ENCODE measurements around the gene MAP3K14.

Gene MAP3K14

DNA sequence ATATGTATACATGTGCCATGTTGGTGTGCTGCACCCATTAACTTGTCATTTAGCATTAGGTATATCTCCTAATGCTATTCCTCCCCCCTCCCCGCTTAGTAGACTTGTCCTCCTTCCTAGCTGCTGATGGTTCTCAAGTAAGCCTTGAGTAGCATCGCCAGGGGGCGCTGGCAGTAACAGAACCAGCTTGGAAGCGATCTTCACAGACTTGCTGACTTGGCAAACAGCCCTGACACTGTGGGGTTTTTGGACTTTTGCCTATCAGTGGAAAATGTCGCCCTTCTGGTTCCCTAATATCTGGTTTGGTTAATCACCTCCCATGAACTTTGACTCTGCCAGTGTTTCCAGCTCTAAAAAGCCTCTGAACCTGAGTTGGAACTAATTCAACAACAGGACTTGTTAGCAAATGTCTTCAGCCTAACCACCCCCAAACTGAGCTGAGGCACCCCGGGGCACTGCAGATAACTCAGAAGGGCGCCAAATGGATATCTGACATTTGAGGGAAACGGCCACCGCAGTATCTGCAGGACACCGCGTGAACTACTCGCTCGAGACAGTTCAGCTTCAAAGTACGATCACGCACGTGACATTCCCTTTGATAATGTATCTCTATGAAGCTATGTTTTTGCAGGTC, 39.5 kb downstream of the MAP3K14 start:
- DNase-seq = peak; percentile 44 to 65

DNA sequence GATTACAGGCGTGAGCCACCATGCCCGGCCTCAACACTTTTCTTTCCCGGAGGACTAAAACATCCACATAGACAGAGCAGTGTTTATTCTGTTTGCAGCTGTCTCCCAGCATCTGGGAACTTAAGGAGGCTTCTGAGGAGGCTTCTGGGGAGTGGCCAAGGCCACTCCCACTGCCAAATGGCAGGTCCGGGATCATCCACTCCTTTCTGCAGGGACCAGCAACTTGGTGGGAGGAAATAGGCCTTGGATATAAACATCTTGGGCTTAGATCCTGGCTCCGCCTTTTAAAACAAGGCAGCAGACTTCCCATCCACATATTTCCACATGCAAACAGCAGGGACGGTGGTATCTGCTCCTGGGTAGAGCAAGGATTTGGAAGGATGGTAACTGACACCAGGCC, 40.8 kb downstream of the MAP3K14 start:
- no peak for DNase-seq

DNA sequence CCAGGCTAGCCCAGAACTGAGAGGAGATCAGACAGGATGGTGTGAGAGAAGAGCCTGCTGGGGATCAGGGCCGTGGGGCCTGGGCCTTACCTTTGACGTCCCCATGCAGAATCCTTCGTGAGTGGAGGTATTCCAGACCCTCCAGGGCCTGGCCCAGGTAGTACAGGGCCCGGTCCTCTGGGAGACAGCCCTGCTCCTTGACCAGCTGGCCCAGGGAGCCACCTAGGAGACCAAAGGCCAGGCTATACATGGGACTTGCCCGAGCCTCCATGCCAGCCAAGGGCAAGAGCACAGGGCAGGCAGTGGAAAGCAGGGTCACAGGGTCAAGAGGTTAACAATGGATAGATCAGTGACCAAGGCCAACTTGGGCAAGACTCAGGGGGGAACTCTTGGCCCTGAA, 42.8 kb downstream of the MAP3K14 start:
- DNase-seq = no peak

DNA sequence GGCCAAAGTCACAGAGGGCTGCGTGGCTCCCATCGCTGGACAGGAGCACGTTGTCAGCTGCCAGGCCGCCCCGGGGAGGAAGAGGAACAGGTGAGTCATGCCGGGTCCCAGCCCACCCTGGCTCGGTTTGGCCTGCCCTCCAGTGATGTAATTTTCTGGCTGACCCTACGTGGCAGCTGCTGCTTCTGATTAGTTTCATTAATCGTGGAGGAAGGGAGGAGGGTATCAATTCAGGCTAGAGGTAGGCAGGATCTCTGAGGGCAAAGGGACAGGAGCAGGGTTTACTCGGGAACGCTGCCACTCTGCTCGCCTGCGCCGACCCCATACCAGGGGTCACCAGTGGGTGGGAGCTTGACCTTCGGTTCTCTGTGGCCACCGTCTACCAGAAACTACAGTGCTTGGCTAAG, 43.3 kb downstream of the MAP3K14 start:
- no peak for DNase-seq

DNA sequence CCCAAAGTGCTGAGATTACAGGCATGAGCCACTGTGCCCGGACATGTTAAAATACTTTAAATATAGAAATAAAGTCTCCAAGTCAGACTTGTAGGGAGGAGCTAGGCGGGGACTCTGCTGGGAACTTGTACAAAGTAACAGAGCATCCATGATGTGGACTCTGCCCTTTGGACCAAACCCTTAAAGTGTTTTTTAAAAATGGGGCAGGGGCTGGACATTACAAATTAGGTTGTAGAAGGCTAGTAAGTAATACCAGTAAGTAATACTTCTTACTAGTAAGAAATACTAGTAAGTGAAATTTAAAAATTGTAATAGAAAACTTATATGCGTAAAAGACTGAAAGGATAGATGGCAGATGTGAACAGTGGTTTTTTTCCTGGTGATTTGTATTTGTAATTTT, 45.2 kb downstream of the MAP3K14 start:
- no peak for DNase-seq

DNA sequence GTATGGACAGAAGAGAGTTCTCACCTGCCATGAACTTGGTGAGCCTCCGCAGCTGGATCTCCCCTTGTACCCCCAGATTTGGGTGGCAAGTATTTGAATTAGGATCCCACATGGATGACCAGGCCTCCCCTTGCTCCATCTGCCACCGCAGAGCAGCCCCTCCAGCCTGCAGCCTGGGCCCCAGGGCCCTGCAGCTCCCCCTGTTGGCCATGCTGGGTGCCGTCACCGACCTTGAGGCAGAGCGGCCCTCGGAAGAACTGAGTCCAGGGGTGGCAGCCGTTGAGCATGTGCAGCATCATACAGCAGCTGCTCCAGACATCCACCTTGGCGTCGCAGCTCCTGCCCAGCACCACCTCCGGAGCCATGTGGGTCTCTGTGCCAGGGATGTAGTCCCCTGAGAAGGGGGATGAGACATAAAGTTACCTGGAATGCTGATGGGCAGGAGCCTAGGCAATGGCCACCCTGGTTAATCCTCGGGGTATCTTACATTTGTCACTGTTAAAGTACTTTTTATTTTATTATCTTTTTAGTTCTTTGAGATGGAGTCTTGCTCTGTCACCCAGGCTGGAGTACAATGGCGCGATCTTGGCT, 45.9 kb downstream of the MAP3K14 start:
- DNase-seq = peak in 1 of 2 experiments; percentile 31

DNA sequence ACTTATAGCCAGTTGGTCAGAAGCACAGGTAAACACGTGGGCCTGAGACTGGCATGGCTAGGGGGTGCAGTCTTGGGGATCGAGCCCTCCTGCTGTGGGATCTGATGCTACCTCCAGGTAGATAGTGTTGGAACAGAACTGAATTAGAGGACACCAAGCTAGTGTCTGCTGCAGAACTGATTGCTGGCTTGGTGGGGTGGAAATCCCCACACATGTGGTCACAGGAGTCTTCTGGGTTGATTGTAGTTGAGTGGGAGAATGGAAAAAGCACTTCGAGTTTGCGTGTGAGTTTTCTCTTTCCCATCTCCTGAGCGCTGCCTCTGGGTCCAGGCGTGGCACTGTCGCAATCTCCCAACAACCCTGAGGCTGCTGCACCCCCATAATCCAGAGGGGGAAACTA, 46.9 kb downstream of the MAP3K14 start:
- DNase-seq = no peak

DNA sequence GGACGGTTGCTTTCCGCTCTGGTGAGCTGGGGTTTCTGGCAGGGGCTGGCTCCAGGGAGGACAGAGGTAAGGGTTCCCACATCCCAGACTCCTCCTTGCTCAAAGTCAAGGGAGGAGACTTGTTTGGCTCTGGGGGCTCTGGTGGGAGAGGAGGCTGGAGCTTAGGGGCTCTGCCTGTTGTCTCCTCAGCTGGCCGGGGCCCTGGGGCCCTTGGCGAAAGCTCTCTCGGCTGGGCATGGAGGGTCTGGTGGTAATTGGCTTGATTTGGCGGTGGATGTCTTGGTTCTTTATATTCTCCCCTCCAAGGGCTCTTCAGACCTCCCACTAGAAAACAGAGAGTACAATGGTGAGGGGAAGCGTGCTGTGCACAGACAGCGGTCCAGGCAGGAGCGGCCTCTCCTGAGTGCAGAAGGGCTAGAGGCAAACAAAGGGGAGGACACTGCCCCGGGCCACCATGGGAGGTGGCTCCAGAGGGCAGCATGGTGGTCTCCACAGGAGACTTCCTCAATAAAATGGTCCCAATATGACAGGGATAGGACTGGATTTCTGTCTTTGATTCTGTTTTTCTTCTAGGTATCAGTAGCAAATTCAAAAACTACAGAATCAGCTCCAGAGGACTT, 49.3 kb downstream of the MAP3K14 start:
- no peak for DNase-seq

DNA sequence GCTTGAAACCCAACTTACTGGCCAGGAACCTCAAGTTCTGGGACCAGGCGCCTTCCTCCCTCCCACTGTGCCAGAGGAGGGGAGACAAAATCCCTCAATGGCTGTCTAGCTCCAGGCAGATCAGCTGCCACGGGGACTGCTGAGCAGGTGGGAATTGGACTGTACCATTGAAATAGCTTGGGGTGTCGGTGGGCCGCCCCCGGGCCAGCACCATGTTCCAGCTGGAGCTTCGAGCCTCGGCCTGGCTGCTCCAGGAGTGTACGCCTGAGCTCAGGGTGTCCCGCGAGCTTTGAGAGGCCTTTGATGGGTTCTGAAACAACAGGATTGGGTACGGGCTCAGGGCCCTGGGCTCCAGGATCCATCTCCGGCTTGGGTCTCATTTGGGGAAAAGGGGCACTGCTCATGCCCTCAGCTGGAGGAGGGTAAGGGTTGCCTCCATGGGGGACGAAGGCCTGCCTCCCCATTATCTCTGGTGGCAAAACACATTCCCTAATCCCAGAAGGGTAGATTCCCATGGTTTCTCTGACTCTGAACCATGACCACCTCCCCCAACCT, 50.4 kb downstream of the MAP3K14 start:
- no peak for DNase-seq

DNA sequence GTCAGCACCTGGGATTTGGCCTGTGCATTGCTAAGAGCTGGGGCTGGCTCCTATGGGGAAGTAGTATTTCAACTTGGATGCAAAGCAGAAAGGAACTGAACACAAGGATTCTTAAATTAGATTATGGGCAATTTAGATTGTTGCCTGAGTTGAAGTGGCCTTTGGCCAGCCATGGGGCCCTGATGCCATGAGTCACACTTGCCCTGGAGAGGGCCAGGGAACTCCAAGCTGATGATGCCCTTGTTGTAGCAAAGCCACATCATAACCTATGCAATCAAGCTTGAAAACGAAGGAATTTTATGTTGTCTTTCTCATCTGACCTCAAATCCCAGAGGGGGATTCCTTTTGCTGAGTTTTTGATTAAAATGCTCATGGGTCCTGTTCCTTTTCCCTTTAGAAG, 51.0 kb downstream of the MAP3K14 start:
- DNase-seq = no peak

DNA sequence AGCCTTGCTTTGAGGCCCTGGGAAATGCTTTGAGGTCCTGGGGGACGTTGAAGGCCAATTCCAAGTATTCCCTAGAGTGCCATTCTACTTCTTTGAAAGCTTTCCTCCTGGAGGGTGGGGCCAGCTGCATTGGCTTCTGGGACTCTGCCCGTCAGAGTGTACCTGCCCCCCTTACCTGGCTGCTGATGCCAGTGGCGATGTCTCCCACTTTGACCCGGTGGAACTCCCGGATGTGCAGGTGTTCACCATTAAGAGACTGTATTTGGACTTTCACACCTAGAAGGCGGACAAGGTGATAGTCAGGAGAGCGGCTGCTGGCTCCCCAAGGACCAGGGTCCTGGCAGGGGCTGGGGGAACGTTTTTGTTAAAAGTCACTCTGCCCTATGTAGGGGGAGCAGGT, 51.8 kb downstream of the MAP3K14 start:
- no peak for DNase-seq

DNA sequence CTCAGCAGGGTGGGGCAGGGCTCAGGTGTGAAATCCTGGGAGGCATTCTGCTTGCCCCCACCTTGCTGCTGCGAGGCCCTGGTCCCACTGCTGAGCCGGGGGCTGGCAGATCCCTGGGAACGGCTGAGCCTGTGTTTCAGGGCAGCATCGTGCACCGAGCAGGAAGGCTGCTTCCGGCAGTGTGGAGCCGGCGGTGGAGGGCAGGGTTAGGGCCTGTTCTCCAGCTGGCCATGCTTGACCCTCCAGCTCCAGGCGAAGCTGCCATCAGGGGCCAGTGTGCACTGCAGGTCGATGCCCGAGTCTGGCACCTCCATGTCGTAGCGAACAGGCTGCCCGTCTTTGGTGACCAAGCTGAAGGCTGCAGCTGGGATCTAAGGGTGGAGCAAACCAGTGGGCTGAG, 52.4 kb downstream of the MAP3K14 start:
- DNase-seq = no peak

DNA sequence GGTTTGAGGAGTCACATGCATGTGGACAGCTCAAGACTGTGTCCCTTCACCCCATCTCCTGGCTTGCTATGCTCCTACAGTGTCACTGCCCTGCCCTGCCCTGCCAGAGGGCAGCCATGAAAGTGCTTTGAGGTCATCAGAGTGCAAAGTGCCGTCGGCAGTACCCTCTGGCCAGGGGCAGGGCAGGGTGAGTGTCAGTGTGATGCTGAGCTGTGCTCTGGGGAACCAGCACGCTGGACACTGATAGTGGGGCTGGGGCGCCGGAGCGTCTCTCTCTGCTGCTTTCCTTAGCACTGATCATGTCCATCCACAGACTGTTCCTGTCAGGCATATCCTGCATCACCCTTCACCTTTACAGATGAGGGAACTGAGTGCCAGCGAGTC, 53.4 kb downstream of the MAP3K14 start:
- DNase-seq = no peak

DNA sequence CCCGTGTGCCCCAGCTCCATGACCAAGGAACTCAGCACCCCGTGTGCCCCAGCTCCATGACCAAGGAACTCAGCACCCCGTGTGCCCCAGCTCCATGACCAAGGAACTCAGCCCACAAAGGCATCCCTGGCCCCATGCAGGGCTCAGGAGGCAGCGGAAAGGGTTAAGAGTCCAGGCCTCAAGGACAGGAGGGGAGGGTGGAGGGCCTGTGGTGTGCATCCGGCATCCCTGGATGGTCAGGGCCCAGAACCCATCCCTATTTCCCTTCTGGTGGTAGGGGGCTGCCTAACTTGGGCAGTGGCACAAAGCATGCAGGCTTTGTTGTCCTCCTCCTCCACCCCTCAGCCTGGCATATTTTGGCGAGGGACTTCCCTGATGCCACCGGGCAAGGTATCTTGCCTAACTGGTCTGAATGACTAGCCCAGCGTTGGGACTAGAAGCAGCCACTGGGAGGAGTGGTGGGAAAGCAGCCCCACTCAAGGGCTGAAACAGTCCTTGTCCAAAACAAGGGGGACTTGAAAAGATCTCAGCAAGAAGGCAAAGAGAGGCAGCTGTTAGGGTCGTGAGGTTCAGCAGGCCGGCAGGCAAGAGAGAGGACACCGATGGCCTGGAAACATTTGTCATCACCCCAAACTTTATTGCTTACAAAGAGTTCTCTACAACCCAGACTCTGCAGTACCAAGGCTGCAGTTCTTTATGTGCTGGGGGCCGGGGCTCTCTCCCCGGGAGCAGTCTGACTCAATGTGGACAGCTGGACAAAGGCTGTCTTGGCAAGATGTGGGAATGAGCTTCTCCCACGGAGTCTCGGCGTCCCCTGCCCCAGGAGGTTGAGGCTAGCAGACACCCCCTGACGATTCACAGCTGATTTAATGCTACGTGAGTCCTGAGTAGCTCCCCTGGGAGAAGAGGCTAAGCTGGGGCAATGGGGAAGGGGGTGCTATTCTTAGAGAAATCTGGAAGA, 54.0 kb downstream of the MAP3K14 start:
- no peak for DNase-seq

DNA sequence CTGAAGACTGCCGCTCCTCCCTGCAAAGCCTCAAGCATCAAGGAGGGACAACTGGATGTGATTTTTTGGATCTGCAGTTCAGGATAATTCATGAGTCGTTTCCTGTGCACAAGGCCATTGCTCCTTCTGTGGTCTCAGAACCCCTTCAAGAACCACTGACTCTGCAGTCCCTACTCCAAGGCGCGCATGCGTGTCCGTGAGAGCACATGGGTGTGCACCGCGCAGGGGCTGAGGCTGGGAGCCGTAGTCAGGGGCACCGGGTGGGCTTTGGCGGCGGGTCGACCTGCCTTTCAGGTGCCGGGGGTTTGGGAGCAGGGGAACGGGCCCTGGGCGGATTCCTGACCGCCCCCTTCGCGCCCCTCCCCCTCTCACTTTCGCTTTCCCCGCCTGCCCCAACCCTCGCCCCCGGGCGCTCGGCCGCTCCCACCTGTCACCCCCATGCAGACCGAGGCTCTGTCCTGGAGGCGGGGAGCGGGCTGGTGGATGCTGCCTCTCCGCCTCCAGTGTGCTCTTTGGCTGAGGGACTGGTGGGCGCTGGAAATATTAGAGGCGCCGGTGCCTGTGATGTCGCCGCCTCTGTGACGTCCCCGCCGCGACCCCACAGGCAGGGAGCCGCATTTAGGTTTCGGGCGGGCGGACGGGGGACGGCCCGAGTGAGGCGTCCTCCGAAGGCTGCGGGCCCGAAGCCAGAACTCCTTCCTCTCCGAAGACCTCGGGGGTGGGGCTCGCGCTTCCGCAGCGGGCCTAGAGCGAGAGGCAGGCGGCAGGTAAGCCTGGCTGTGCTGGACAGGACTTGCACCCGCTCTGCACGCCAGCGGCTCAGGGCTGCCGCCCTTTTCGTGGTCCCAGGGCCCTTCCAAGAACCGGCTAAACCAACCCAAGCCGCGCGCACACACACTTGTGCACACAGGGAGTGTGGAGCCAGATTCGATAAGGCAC, 55.0 kb downstream of the MAP3K14 start, which contains the start of gene SPATA32:
Gene SPATA32 (minus strand): TSS at position 518 of the 939 bp plus-strand sequence. CDS start 78 bp downstream, at position 440.
- DNase-seq = peak; percentile 16 to 42

DNA sequence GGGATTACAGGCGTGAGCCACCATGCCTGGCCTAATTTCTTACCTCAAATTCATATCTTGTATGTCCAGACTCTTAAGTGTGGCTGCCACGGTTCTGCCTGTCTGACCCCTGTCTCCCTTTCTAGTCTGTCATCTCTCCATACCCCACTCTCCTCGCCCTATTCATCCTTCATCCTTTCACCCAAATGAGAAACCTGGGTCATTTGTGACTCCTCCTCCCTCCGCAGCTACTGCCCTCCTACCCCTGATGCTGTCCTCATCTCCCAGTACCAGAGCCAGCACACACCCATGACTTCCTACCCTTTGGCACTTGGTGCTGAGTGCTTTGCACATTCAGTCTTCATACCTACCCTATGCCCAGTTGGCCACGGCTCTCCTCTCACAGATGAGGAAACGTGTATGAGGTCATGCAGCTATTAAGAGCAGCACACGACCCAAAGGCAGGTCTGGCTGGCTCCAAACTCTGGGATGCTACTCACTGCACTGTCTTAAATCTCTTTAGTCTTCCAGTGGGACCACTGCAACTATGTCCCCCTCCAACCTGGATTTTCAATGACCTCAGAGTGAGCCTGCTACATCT, 56.5 kb downstream of the MAP3K14 start:
- no peak for DNase-seq

DNA sequence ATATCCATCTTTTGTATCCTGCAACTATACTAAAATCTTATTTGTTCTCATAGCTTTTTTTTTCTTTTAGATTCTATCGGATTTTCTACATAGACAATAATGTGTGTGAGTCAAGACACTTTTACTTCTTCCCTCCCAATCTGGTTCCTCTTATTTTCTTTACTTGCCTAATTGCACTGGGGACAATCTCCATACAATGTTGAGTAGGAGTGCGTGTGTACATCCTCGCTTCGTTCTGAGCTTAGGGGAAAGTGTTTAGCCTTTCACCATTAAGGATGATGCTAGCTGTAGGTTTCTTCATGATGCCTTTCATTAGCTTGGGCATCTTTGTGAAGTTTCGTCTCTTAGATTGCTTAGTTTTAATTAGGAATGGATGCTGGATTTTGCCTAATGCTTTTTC, 57.8 kb downstream of the MAP3K14 start:
- no peak for DNase-seq

DNA sequence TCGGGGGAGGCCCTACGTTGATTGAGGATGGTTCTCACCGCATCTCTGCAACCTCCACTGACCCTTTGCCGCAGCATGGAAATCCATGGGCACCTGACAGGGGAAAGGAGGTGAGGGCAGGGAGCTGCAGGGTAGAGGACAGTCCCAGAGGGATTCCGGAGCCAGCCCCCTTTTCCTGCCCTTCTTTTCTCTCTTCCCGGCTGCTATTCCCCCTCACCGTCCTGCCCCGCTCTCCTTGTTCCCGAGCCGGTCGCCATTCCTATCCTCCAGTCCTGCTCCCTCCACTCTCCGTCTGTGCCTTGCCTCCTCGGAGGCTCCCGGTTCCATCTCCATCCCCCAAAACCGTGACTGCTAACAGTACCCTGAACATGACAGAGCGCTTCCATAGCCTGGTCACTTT, 59.7 kb downstream of the MAP3K14 start:
- no peak for DNase-seq

DNA sequence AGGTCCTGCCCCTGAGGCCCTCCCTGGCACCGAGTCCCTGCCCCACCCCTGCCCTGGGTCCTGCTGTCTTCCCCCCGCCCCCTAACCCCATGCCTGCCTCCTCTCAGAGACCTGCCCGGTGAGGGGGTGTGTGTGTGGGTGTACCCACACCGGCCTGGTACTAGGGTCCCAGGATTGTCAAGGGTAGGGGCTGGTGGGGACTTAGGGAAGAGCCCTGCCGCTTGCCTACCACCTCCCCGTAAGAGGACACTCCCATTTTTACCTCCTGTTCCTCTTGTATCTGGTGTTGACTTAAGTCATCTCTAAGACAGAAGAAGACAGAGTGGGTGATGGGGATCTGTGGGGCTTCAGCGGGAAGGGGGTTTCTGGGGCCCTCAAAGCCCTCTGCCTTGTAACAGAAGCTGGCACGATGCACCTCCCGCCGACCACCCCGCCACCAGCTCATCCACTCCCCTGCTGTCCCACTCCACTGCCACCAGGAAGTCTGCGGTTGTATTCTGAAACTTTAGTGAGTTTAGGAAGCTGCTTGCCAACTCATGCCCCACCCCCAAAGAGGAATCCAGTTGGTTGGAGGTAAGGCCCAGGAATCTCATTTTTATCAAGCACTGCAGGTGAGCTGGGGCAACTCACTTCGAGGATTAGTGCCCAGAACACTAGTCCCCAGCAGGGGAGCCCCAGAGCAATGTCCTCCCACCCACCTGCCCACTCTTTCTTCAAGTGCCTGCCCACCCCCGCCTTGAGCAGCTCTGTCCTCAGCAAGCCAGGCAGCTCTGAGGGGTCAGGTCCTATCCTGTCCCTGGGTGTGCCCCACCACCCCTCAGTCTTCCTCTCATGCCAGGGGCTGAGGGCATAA, 60.5 kb downstream of the MAP3K14 start:
- DNase-seq = no peak

DNA sequence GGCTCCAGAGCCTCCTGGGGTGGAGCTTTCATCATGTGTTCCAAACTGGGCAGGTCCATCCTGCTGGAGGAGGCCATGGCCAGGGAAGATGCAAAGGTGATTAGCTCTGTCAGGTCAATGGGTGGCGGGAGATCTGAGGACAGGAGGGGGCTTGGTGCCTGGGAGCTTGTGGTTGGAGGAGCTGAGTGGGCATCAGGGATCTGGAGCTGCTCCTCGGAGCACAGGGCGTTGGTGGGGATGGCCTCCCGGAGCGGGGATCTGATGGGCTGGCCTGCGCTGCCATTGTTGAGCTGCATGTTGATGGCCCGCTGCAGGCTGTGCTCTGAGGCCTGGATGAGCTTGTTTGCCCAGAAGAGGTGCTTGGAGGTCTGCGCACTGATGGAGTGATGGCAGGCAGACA, 61.5 kb downstream of the MAP3K14 start:
- no peak for DNase-seq

DNA sequence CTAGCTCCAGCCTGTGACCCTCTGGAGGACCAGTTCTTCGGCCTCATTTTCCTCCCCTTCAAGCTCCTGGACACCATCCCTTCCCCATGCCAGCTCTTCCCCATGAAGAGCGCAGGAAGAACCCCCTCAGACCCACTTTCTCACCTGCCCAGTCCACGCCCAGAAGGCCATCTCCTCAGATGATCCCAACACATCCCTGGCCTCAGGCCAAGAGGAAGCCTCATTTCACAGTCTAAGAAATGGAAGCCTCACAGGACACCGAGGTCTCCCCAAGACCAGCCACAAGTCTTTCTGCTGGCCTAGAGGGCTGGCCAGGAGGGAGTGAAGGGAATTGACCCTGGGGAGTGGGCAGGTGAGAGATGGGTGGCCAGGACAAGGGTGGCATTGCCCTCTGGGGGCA, 62.9 kb downstream of the MAP3K14 start:
- DNase-seq = no peak

Measured in NCI-H1930 (cell line).